ENCODE measurements around the gene PERM1.

Gene PERM1

GRCh38 chr1:967466-968343 is 14.2 kb downstream of the PERM1 start:
- Histone ChIP-seq H3K36me3 (ENCODE audit: control insufficient read depth in 4 of 4, insufficient read depth in 4 of 4, low read length in 3 of 4) (no peaks in the 10 kb centered on the region), H3K27me3 (replicated peaks in 2 of 5; ENCODE audit: control insufficient read depth in 4 of 5, insufficient read depth in 5 of 5, low read length in 4 of 5) (peaks cover 0 to 80% (median 17%) of the 10 kb centered on the region in 5 experiments), H3K9me3 (ENCODE audit: control extremely low read depth in 1 of 5, control insufficient read depth in 4 of 5, insufficient read depth in 2 of 5, low read depth in 1 of 5, low read length in 4 of 5) (peaks cover 0 to 2% (median 0%) of the 10 kb centered on the region in 5 experiments), H3K4me3 (ENCODE audit: control insufficient read depth in 1 of 7, extremely low read depth in 1 of 7, insufficient read depth in 4 of 7, low read depth in 2 of 7, low read length in 6 of 7) (no peak overlapping the region), H3K27ac (ENCODE audit: insufficient read depth in 1 of 2, low read depth in 1 of 2, low read length in 2 of 2, poor library complexity in 1 of 2, severe bottlenecking in 2 of 2) (no peak overlapping the region), H3K4me1 (ENCODE audit: control extremely low read depth in 1 of 4, control insufficient read depth in 4 of 4, insufficient read depth in 4 of 4, low read length in 3 of 4) (peaks cover 0 to 21% (median 17%) of the 10 kb centered on the region in 4 experiments)
- no peak for DNase-seq
- ChIA-PET POLR2A (interaction anchor here (1.1 kb wide), 1 partner anchor 9 kb away, joined by 3 read pairs; no protein-coding TSS in a partner anchor), CTCF (interaction anchor here (1.1 kb wide), 1 partner anchor 8 kb away, joined by 3 read pairs; no protein-coding TSS in a partner anchor)
- 78% methylated on average over 20 of the region's 23 CpGs for WGBS (ENCODE audit: insufficient coverage)

GRCh38 chr1:966704-967300 is 15.1 kb downstream of the PERM1 start:
- peaks cover 0 to 21% (median 17%) of the 10 kb centered on the region in 4 experiments for H3K4me1 ChIP-seq (ENCODE audit: control extremely low read depth in 1 of 4, control insufficient read depth in 4 of 4, insufficient read depth in 4 of 4, low read length in 3 of 4)
- ChIA-PET POLR2A (interaction anchor here (1.1 kb wide), 1 partner anchor 9 kb away, joined by 3 read pairs; no protein-coding TSS in a partner anchor), CTCF (interaction anchor here (1.0 to 1.1 kb wide), 2 partner anchors 9 to 17 kb away, joined by 3 to 5 read pairs; no protein-coding TSS in a partner anchor)
- WGBS (ENCODE audit: insufficient coverage), result 0% methylated on average over 53 of the region's 60 CpGs
- H3K4me3 ChIP-seq (ENCODE audit: control insufficient read depth in 1 of 7, extremely low read depth in 1 of 7, insufficient read depth in 4 of 7, low read depth in 2 of 7, low read length in 6 of 7), result peak overlapping the region in 6 of 7 experiments; percentile 24 to 83 (median 62)
- peaks cover 0 to 3% (median 0%) of the 10 kb centered on the region in 4 experiments for H3K36me3 ChIP-seq (ENCODE audit: control insufficient read depth in 4 of 4, insufficient read depth in 4 of 4, low read length in 3 of 4)
- H3K9me3 ChIP-seq (ENCODE audit: control extremely low read depth in 1 of 5, control insufficient read depth in 4 of 5, insufficient read depth in 2 of 5, low read depth in 1 of 5, low read length in 4 of 5), result peaks cover 0 to 2% (median 0%) of the 10 kb centered on the region in 5 experiments
- peaks cover 0 to 75% (median 16%) of the 10 kb centered on the region in 5 experiments for H3K27me3 ChIP-seq (replicated peaks in 2 of 5; ENCODE audit: control insufficient read depth in 4 of 5, insufficient read depth in 5 of 5, low read length in 4 of 5)
- DNase-seq, result peak; percentile 38 to 68 (median 64)
- no peak overlapping the region for H3K27ac ChIP-seq (ENCODE audit: insufficient read depth in 1 of 2, low read depth in 1 of 2, low read length in 2 of 2, poor library complexity in 1 of 2, severe bottlenecking in 2 of 2)

DNA sequence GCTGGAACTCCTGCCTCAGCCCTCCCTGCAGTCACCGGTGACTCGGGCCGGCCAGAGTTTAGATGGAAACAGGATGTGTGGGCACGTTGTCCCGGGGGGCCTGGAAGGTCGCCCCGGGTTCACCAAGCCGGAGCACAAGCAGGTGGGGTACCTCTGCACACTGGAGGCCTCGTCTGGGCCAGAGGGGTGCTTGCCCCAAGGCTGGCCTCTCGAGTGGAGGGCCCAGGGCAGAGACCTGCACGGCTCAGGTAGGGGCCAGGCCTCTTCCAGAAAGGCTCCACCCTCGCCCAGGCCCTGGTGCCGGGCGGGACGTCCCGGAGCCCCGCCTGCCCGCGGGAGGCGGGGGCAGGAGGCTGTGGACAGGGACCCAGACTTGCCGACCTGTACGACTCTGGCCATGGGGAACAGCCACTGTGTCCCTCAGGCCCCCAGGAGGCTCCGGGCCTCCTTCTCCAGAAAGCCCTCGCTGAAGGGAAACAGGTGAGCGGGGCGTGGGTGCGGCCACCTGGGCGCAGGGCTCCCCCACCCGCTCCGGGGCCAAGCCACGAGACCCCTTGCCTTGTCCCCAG is 15.7 kb downstream of the PERM1 start, which contains the start of gene PLEKHN1:
Gene PLEKHN1 (plus strand): TSS at position 348 of the 569 bp plus-strand sequence. CDS start 50 bp downstream, at position 398.
- CTCF ChIA-PET, result interaction anchor here (1.0 kb wide), 1 partner anchor 17 kb away, joined by 5 read pairs; no protein-coding TSS in a partner anchor
- H3K4me3 ChIP-seq (ENCODE audit: control insufficient read depth in 1 of 7, extremely low read depth in 1 of 7, insufficient read depth in 4 of 7, low read depth in 2 of 7, low read length in 6 of 7), result peak within 1 kb of the TSS in 6 of 7 experiments; percentile 24 to 83 (median 62)
- DNase-seq, result peak in 2 of 3 donors; percentile 42 to 55
- H3K4me1 ChIP-seq (ENCODE audit: control extremely low read depth in 1 of 4, control insufficient read depth in 4 of 4, insufficient read depth in 4 of 4, low read length in 3 of 4), result peaks cover 0 to 24% (median 18%) of the 10 kb centered on the region in 4 experiments
- peaks cover 0 to 2% (median 0%) of the 10 kb centered on the region in 5 experiments for H3K9me3 ChIP-seq (ENCODE audit: control extremely low read depth in 1 of 5, control insufficient read depth in 4 of 5, insufficient read depth in 2 of 5, low read depth in 1 of 5, low read length in 4 of 5)
- H3K27me3 ChIP-seq (replicated peaks in 2 of 5; ENCODE audit: control insufficient read depth in 4 of 5, insufficient read depth in 5 of 5, low read length in 4 of 5), result peaks cover 0 to 75% (median 16%) of the 10 kb centered on the region in 5 experiments
- no peak within 1 kb of the TSS for H3K27ac ChIP-seq (ENCODE audit: insufficient read depth in 1 of 2, low read depth in 1 of 2, low read length in 2 of 2, poor library complexity in 1 of 2, severe bottlenecking in 2 of 2)
- H3K36me3 ChIP-seq (ENCODE audit: control insufficient read depth in 4 of 4, insufficient read depth in 4 of 4, low read length in 3 of 4), result peaks cover 0 to 3% (median 0%) of the 10 kb centered on the region in 4 experiments
- POLR2A ChIA-PET, result interaction anchor here (1.1 kb wide), 1 partner anchor 10 kb away, joined by 3 read pairs; no protein-coding TSS in a partner anchor
- 3% methylated on average over 29 of the region's 31 CpGs for WGBS (ENCODE audit: insufficient coverage)

DNA sequence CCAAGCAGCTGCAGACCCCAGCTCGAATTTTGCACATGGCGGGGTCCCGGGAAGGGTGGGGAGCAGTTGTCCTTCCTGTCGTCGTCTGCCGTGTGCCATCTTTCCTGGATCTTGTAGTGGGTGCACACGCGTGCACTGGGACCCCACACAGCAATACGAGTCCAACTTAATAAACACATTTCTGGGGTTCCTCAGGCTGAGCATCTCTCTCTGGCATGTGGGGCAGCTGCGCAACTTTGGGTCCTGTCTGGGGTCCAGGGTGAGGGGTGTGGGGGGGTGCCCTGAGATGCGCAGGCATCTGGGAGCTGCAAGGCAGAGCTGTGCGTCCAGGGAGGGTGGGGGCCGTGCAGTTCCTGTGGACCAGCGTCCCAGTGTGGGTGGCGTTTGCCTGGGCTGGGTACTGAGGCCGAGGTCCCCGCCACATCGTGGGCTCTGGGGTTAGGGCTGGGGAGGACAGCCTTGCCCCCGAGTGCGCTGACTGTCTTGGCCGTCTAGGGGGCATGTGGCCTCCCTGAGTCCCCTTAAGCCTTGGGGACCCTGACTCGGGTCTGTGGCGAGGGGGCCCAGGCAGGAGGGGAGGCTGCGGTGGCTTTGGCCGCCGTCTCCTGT is 16.3 kb downstream of the PERM1 start:
- DNase-seq, result no peak
- 54% methylated on average over 21 of the region's 26 CpGs for WGBS (ENCODE audit: insufficient coverage)
- H3K4me3 ChIP-seq (ENCODE audit: control insufficient read depth in 1 of 7, extremely low read depth in 1 of 7, insufficient read depth in 4 of 7, low read depth in 2 of 7, low read length in 6 of 7), result no peak overlapping the region
- peaks cover 0 to 75% (median 16%) of the 10 kb centered on the region in 5 experiments for H3K27me3 ChIP-seq (replicated peaks in 2 of 5; ENCODE audit: control insufficient read depth in 4 of 5, insufficient read depth in 5 of 5, low read length in 4 of 5)
- H3K9me3 ChIP-seq (ENCODE audit: control extremely low read depth in 1 of 5, control insufficient read depth in 4 of 5, insufficient read depth in 2 of 5, low read depth in 1 of 5, low read length in 4 of 5), result peaks cover 0 to 2% (median 0%) of the 10 kb centered on the region in 5 experiments
- CTCF ChIA-PET, result no interaction called here
- peaks cover 0 to 3% (median 0%) of the 10 kb centered on the region in 4 experiments for H3K36me3 ChIP-seq (ENCODE audit: control insufficient read depth in 4 of 4, insufficient read depth in 4 of 4, low read length in 3 of 4)
- POLR2A ChIA-PET, result no interaction called here
- H3K4me1 ChIP-seq (ENCODE audit: control extremely low read depth in 1 of 4, control insufficient read depth in 4 of 4, insufficient read depth in 4 of 4, low read length in 3 of 4), result peaks cover 0 to 29% (median 23%) of the 10 kb centered on the region in 4 experiments
- H3K27ac ChIP-seq (ENCODE audit: insufficient read depth in 1 of 2, low read depth in 1 of 2, low read length in 2 of 2, poor library complexity in 1 of 2, severe bottlenecking in 2 of 2), result no peak overlapping the region

DNA sequence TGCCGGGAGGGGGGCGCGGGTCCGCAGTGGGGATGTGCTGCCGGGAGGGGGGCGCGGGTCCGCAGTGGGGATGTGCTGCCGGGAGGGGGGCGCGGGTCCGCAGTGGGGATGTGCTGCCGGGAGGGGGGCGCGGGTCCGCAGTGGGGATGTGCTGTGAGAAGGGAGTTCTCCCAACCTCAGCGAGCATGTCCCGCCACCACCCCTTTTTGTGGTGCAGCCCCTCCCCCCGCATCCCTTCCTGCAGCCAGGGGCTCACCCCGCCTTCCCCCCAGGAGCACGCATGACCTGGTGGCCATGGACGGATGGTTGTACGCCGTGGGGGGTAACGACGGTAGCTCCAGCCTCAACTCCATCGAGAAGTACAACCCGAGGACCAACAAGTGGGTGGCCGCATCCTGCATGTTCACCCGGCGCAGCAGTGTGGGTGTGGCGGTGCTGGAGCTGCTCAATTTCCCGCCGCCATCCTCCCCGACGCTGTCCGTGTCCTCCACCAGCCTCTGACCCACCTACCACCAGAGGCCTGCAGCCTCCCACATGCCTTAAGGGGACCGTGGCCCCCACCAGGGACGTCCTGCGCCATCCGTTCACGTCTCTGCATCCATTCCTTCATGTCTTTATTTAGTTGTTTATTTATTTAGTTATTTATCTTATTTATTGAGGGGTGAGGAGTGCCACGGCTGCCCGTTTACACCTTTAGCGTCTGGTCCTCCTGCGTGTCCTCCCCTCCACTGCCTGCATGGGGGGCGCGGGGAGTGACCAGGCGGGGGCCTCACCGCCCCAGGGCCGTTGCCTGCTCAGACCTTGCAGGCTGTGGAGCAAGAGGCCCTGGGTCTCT is 17.0 kb downstream of the PERM1 start:
- Histone ChIP-seq H3K36me3 (ENCODE audit: control insufficient read depth in 4 of 4, insufficient read depth in 4 of 4, low read length in 3 of 4) (peaks cover 0 to 3% (median 0%) of the 10 kb centered on the region in 4 experiments), H3K27me3 (replicated peaks in 2 of 5; ENCODE audit: control insufficient read depth in 4 of 5, insufficient read depth in 5 of 5, low read length in 4 of 5) (peaks cover 0 to 68% (median 16%) of the 10 kb centered on the region in 5 experiments), H3K9me3 (ENCODE audit: control extremely low read depth in 1 of 5, control insufficient read depth in 4 of 5, insufficient read depth in 2 of 5, low read depth in 1 of 5, low read length in 4 of 5) (peaks cover 0 to 2% (median 0%) of the 10 kb centered on the region in 5 experiments), H3K4me3 (ENCODE audit: control insufficient read depth in 1 of 7, extremely low read depth in 1 of 7, insufficient read depth in 4 of 7, low read depth in 2 of 7, low read length in 6 of 7) (no peak overlapping the region), H3K27ac (ENCODE audit: insufficient read depth in 1 of 2, low read depth in 1 of 2, low read length in 2 of 2, poor library complexity in 1 of 2, severe bottlenecking in 2 of 2) (no peak overlapping the region), H3K4me1 (ENCODE audit: control extremely low read depth in 1 of 4, control insufficient read depth in 4 of 4, insufficient read depth in 4 of 4, low read length in 3 of 4) (peaks cover 0 to 32% (median 29%) of the 10 kb centered on the region in 4 experiments)
- WGBS (ENCODE audit: insufficient coverage), result 90% methylated on average over 26 of the region's 51 CpGs
- no peak for DNase-seq
- CTCF ChIA-PET, result no interaction called here
- POLR2A ChIA-PET, result no interaction called here
